Measurements from ENCODE around the gene PXMP4. TPM values are rescaled to one million over a fixed set of nuclear protein-coding genes. Genes with fewer than 3 reads are reported as not detected.

The PXMP4 gene
- total RNA-seq, 2 experiments from 2014 or later = 8.7 to 11.6 TPM

DNA sequence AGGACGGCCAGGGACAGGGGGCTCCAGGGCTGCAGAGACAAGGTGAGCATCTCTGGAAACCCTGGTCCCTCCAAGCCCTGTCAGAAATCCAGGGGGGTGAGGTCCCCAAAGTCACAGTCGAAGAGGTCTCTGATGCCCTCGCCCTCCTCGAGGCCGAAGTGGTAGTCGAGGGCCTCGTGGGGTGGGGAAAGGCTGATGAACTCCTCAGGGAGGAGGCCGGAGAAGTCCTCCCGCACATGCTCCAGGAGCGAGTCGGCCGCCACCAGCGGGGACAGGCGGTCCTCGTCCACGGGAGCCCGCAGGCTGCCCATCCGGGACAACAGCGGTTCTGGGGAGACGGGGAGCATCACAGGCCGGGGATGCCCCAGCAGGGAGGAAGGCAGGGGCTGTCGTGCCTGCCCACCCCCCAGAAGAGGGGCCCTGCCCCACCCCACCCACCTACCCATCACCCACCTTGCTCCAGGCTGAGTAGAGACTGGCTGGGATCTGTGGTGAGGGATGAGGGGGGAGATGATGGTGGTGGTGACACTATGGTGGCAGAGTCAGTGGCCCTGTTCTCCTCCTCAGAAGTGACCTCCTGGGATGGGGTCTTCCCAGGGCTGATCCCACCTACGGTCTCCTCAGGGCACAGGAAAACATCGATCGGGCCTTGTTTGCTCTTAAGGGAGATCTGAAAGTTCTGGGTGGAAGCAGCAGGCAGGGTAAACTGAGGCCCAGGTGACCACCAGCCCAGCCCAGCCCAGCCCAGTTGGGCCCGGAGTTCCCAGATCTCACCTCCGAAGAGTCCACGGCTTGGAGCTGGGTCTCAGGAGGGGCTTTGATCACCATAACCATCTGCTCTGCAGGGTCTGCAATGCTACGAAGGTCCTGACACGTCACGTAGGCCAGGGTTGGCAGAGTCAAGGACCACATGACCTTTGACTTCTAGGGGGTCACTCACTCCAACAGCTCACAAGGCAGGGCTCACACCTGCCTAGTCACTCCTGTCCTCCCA lies 43.2 kb downstream of the PXMP4 start:
- Mint-ChIP-seq H3K36me3 (peaks cover 35% of the 10 kb centered on the region), H3K27me3 (no peaks in the 10 kb centered on the region)
- CTCF ChIA-PET = no interaction called here

DNA sequence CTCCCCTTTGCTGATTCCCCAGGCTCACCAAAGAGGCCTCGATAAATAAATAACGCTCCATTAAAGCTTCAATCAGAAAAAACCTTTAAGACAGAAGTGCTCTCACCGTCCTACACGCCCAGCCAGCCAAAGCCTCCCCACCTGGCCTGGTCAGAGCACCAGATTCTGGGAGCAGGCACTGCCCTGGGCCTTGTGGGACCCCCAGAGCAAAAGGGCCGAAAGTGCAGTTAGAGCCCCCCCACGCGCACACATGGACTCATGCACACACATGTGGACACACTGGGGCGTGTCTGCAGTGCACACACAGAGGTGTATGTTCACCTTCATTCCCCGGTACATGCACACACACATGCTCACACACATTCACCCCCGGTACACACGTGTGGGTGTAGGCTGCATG lies 44.0 kb downstream of the PXMP4 start:
- Mint-ChIP-seq H3K4me3 (no peak overlapping the region), H3K36me3 (peaks cover 35% of the 10 kb centered on the region), H3K4me1 (ENCODE audit: low read depth) (peaks cover 56% of the 10 kb centered on the region)

More for the DNA sequence above, 43.2 kb downstream of the PXMP4 start:
- no peak for DNase-seq
- POLR2A ChIA-PET = interaction anchor here (0.7 kb wide), 1 partner anchor 10 kb away, joined by 3 read pairs; no protein-coding TSS in a partner anchor
- Mint-ChIP-seq H3K9me3 (no peaks in the 10 kb centered on the region), H3K27ac (no peak overlapping the region), H3K4me3 (no peak overlapping the region), H3K4me1 (ENCODE audit: low read depth) (peaks cover 63% of the 10 kb centered on the region)
- intact Hi-C loops (cut with micrococcal nuclease) = no loop called here

DNA sequence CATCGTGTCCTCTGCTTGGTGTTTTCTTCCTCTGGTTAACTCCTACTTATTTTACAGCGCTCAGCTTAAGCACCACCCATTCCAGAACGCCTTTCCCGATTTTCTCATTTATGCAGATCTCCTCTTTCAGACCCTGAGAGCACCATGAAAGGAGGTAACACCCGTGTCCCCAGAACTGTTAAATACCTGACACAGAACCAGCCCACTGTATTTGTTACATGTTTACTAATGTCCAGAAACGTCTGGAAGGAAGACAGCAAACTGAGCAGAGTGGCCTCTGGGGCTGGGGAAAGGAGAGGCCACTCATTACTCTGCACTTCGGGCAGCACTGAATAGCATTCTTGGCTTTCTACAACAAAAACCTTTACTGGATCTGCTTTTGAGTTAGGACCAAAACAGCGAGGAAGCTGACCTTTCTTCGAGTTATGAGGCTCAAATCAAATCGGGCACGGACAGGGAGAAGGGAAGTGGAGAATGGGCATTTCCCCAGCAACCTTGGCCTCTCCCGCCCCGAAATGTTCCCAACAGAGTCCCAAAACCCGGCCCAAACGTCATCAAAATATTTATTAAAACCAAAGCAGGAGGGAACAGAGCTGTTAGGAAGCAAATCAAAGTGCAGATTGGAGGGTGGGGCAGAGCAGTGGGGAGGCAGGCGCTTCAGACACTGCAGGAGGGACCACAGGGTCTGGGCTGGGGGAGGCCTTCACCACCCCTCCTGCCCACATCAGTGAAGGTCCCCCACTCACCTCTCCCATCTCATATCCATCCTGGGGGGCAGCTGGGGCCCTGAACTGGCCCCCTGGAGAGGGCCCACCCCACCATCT lies 44.8 kb downstream of the PXMP4 start:
- no peak for DNase-seq
- no peak overlapping the region for H3K27ac Mint-ChIP-seq
- POLR2A ChIA-PET = interaction anchor here (1.7 kb wide), 1 partner anchor 10 kb away, joined by 5 read pairs; no protein-coding TSS in a partner anchor
- H3K9me3 Mint-ChIP-seq = no peaks in the 10 kb centered on the region
- peaks cover 48% of the 10 kb centered on the region for H3K4me1 Mint-ChIP-seq (ENCODE audit: low read depth)
- no peaks in the 10 kb centered on the region for H3K27me3 Mint-ChIP-seq
- intact Hi-C loops (cut with micrococcal nuclease) = no loop called here
- peak overlapping the region; percentile 53 for H3K4me3 Mint-ChIP-seq
- peaks cover 33% of the 10 kb centered on the region for H3K36me3 Mint-ChIP-seq
- CTCF ChIA-PET = interaction anchor here (2.4 kb wide), 1 partner anchor 9 kb away, joined by 9 read pairs; the partner anchor contains the start of gene ACTL10

More for the DNA sequence above, 44.0 kb downstream of the PXMP4 start:
- Mint-ChIP-seq H3K27ac (no peak overlapping the region), H3K9me3 (no peaks in the 10 kb centered on the region), H3K27me3 (no peaks in the 10 kb centered on the region)
- ChIA-PET POLR2A (no interaction called here), CTCF (interaction anchor here (2.4 kb wide), 1 partner anchor 10 kb away, joined by 9 read pairs; the partner anchor contains the start of gene ACTL10)
- no peak for DNase-seq
- intact Hi-C loops (cut with micrococcal nuclease) = no loop called here

DNA sequence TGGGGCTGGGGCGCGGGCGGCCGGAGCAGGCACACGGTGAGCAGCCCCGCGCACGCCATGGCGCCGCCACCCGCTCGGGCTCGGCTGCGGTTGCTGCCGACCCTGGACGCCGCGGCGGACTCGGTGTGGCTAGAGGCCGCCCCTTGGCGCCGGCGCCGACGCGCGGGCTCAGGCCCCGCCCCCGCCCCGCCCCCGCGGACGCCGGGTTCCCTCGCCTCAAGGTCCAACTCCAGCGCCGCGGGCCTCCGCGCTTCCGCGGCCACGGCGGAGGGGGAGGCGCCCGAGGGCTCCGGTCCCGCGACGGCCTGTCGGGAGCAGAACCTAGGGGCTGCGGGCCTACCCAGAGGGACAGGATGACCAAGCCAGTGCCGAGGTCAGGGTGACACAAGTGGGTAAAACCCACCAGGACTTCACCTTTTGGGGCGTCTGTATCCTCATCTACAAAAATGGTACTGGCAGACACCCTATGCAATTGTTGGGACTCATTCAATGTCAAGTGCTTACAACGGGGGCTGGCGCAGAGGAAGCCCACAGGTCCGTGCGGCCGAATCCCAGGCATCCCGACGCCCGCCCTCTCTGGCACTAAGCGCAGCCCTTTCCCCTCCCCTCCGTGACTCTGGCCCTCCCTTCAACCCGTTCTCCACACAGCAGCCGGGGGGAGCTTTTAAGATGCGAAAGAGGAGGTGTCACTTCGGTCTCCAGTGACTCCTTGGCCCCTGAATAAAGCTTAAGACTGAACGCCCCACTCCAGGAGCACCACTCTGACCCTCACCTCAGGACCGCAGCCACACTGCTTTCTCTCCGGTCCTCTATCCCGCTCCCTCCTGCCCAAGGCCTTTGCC lies 45.6 kb downstream of the PXMP4 start, which contains the start of gene NECAB3:
NECAB3 (minus strand) TSS at position 135 of the 842 bp plus-strand sequence; CDS start at position 59, 76 bp downstream.
- H3K4me3 Mint-ChIP-seq = peak within 1 kb of the TSS; percentile 76
- peaks cover 31% of the 10 kb centered on the region for H3K36me3 Mint-ChIP-seq
- H3K4me1 Mint-ChIP-seq (ENCODE audit: low read depth) = peaks cover 39% of the 10 kb centered on the region
- peak within 1 kb of the TSS; percentile 49 for H3K27ac Mint-ChIP-seq
- DNase-seq = peak; percentile 73
- H3K27me3 Mint-ChIP-seq = no peaks in the 10 kb centered on the region
- POLR2A ChIA-PET = interaction anchor here (1.7 kb wide), 1 partner anchor 11 kb away, joined by 5 read pairs; no protein-coding TSS in a partner anchor
- intact Hi-C loops (cut with micrococcal nuclease) = no loop called here
- CTCF ChIA-PET = interaction anchor here (2.4 kb wide), 1 partner anchor 8 kb away, joined by 9 read pairs; the partner anchor contains the start of gene ACTL10
- no peaks in the 10 kb centered on the region for H3K9me3 Mint-ChIP-seq

DNA sequence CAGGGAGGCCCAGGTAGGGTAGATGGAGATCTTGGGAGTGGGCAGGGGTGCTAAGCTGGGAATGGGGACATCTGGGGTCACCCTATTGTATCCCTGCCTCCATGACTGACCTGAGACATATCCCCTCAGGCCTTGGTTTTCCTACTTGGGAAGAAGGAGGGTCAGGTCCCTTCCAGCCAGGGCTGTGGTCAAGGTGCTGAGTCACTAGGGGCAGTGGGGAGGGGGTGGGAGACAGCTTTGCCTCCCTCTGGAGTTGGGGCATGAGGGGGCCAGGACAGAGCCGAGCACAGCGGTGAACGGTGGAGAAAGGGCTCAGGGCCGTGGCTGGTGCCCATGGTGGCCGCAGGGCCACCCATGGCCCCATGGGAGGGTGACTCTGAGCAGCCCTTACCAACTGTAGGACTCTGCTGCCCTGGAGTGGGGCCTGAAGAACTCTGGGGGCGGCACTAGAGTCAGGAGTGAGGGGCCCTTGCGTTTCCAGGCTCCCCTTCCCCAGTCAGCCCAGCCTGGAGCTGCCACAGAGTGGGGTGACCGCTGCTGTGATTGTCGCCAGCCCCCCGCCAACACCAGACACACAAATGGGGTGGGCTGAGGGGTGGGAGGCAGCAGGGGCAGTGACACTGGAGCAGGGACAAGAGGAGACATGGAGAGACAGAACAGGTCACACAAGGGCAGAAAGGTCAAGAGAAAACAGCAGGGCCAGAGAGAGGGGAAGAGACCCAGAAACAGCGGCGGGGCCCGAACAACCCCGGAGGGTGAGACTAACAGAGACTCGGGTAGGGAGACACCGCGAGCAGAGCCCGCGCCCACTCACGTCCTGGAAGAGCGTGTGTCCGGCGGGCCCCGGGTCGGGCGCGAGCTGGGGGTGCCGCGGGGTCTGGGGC lies 46.5 kb downstream of the PXMP4 start:
- POLR2A ChIA-PET = interaction anchor here (1.3 to 1.7 kb wide), 2 partner anchors 11 to 12 kb away, joined by 3 to 5 read pairs; no protein-coding TSS in a partner anchor
- H3K9me3 Mint-ChIP-seq = no peaks in the 10 kb centered on the region
- no peak for DNase-seq
- no peaks in the 10 kb centered on the region for H3K27me3 Mint-ChIP-seq
- CTCF ChIA-PET = interaction anchor here (2.4 kb wide), 1 partner anchor 7 kb away, joined by 9 read pairs; the partner anchor contains the start of gene ACTL10
- peaks cover 23% of the 10 kb centered on the region for H3K36me3 Mint-ChIP-seq
- peak overlapping the region; percentile 49 for H3K27ac Mint-ChIP-seq
- H3K4me3 Mint-ChIP-seq = peak overlapping the region; percentile 76
- intact Hi-C loops (cut with micrococcal nuclease) = no loop called here
- H3K4me1 Mint-ChIP-seq (ENCODE audit: low read depth) = peaks cover 34% of the 10 kb centered on the region

DNA sequence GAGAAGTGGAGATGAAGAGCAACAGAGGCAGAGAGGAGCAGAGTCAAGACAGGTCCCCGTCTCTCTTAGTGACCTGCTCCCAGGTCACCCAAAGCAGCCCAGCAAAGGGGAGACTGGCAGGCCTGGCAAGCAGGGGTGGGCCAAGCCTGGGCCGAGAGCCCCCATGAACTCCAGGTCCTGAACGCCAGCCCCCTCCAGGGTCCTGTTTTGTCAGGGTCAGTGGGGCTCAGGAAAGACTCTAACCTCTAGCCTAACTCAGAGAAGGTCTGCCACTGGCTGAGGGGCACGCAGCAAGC lies 47.0 kb downstream of the PXMP4 start:
- ChIA-PET POLR2A (interaction anchor here (1.2 to 1.3 kb wide), 2 partner anchors 9 to 10 kb away, joined by 3 to 4 read pairs; no protein-coding TSS in a partner anchor), CTCF (no interaction called here)
- peaks cover 36% of the 10 kb centered on the region for H3K4me1 Mint-ChIP-seq (ENCODE audit: low read depth)
- H3K27me3 Mint-ChIP-seq = no peaks in the 10 kb centered on the region
- intact Hi-C loops (cut with micrococcal nuclease) = no loop called here
- peak overlapping the region; percentile 76 for H3K4me3 Mint-ChIP-seq
- H3K27ac Mint-ChIP-seq = no peak overlapping the region
- H3K36me3 Mint-ChIP-seq = peaks cover 19% of the 10 kb centered on the region
- H3K9me3 Mint-ChIP-seq = no peaks in the 10 kb centered on the region
- DNase-seq = no peak

DNA sequence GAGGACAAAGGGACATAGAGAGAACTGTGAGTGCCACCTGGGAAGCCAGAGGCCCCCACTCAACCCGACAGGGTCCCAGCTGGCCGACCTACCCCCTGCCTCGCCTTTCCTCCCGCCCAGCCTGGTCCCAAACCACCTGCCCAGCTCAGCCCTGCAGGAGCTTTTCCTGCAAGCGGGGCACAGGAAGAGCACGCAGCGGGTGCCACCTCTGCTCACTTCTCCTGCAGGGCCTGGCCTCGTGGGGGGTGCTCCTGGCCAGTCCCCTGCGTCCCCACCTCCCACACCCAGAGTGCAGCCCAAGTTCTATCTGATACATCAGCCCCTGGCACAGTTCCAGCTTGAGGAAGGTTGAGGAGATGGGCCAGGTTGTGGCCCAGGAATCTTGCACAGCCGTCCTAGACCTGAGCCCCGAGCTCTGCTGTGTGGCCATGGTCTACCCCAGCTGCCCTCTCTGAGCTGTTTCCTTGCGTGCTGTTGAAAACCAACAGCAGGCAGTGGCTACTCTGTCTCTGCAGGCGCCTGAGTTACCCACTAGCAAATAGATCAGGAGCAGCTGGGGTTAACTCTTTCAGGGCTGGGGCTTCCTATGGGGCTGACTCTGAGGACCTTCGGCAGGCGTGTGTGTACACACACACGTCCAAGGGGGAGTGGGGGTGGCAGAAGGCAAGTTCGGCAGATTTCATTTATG lies 47.5 kb downstream of the PXMP4 start:
- peaks cover 14% of the 10 kb centered on the region for H3K36me3 Mint-ChIP-seq
- H3K27ac Mint-ChIP-seq = no peak overlapping the region
- POLR2A ChIA-PET = interaction anchor here (1.2 to 1.3 kb wide), 2 partner anchors 8 to 10 kb away, joined by 3 to 4 read pairs; no protein-coding TSS in a partner anchor
- CTCF ChIA-PET = interaction anchor here (2.5 kb wide), 1 partner anchor 215 kb away, joined by 7 read pairs; no protein-coding TSS in a partner anchor
- H3K9me3 Mint-ChIP-seq = no peaks in the 10 kb centered on the region
- H3K27me3 Mint-ChIP-seq = no peaks in the 10 kb centered on the region
- peaks cover 35% of the 10 kb centered on the region for H3K4me1 Mint-ChIP-seq (ENCODE audit: low read depth)
- intact Hi-C loops (cut with micrococcal nuclease) = no loop called here
- no peak for DNase-seq
- peak overlapping the region; percentile 76 for H3K4me3 Mint-ChIP-seq

DNA sequence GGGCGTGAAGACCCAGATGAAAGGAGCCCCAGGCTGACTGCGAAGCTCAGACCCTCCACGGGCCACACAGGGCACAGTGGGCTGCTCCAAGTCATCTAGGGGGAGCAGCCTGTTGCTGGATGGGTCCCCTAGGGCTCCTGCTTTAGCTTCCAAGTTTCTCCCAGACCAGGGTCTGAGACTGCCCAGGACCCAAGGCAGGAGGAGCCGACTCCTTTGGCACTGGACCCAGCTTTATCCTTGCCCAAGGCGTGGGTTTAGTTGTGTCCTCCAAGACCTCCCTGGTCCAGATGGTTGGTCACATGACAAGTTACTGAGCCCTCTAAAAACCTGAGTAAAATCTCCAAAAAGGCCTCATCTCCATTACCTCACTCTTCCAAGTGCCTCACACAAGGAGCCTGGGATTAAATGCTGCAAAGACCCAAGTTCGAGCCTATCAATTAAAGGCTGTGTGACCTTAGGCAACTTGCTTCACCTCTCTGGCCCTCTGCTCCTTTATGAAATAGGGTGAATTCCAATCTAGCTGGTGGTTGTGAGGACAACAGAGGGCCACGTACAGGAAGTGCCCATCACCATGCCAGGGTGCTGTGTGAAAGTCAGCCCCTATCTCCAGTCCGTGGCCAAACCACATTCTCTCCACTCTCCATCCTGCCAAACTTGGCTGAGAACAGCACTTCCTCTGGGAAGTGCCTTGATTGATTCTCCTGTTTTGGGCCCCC lies 48.4 kb downstream of the PXMP4 start:
- POLR2A ChIA-PET = interaction anchor here (0.7 to 1.2 kb wide), 2 partner anchors 7 to 9 kb away, joined by 3 to 4 read pairs; partner anchors contain the start of gene C20orf144
- H3K4me3 Mint-ChIP-seq = no peak overlapping the region
- H3K4me1 Mint-ChIP-seq (ENCODE audit: low read depth) = peaks cover 32% of the 10 kb centered on the region
- no peaks in the 10 kb centered on the region for H3K27me3 Mint-ChIP-seq
- peaks cover 7% of the 10 kb centered on the region for H3K36me3 Mint-ChIP-seq
- intact Hi-C loops (cut with micrococcal nuclease) = no loop called here
- CTCF ChIA-PET = interaction anchor here (0.6 to 2.5 kb wide), 2 partner anchors 8 to 214 kb away, joined by 3 to 7 read pairs; no protein-coding TSS in a partner anchor
- H3K27ac Mint-ChIP-seq = no peak overlapping the region
- H3K9me3 Mint-ChIP-seq = no peaks in the 10 kb centered on the region
- DNase-seq = no peak

DNA sequence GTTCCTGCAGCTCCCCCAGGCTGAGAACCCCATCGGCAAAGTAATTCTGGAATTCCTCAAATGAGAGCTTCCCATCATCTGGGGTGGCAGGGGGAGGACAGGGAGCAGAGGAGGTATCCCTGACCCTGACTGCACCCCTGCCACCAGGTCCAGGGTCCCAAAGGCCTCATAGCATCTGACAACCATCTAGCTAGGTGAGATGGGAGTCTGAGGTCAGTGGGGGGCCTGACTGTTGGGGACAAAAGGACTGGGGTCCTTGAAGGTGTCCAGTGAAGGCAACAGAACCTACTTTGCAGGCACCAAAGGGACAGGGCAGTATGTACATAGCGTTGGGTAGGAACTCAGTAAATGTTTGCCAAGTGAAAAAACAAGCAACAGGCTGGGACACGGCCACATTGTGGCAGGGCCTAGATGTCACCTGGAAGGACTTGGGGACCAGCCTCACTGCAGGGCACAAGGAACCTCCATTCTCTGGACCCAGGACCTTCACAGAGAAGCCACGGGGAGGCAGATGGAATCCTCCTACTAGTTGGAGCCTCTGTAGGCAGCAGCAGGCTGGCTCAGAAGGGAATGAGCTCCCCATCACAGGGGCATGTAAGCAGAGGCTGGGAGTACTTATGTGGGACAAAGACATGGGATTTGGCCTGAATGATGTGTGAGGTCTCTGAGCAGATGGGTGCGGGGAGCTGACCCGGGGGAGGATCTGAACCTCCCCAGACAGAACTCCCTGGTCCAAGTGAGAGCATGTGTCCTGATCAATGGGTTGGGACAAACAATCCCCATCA lies 49.2 kb downstream of the PXMP4 start:
- ChIA-PET POLR2A (interaction anchor here (0.6 to 0.9 kb wide), 3 partner anchors 8 to 433 kb away, joined by 3 read pairs; partner anchors contain the start of gene C20orf144), CTCF (interaction anchor here (0.6 to 4.6 kb wide), 3 partner anchors 57 to 217 kb away, joined by 3 to 32 read pairs (median 7); no protein-coding TSS in a partner anchor)
- DNase-seq = no peak
- Mint-ChIP-seq H3K27ac (no peak overlapping the region), H3K4me1 (ENCODE audit: low read depth) (peaks cover 35% of the 10 kb centered on the region), H3K27me3 (no peaks in the 10 kb centered on the region), H3K9me3 (no peaks in the 10 kb centered on the region), H3K4me3 (no peak overlapping the region), H3K36me3 (peaks cover under 1% of the 10 kb centered on the region)
- intact Hi-C loops (cut with micrococcal nuclease) = no loop called here
